Upper lobe of left lung (tissue), 4 donors: ENCODE data around the gene DPP10.

Experiments used
- CTCF ChIP-seq, 6 experiments: fragments of 450-650 bp in 4 of 6; fragments of 200-600 bp in 2 of 6; sonication (generic) in 2 of 6; IDR thresholded peaks; one replicate each; pipeline ENCODE4 v1.5.1; 2016 to 2019; ENCODE audit warnings: antibody characterized with exemption in 6 of 6
- EP300 ChIP-seq, 4 donors: sonication (generic); formaldehyde crosslinking; IDR thresholded peaks; one replicate each; pipeline ENCODE4 v1.5.1; 2017; ENCODE audit warnings: antibody characterized with exemption in 4 of 4, control low read depth in 2 of 4
- POLR2AphosphoS5 ChIP-seq, 2 donors: sonication (generic); formaldehyde crosslinking; IDR thresholded peaks; one replicate each; pipeline ENCODE4 v1.5.1; 2017; ENCODE audit warnings: antibody characterized with exemption in 2 of 2

- no peak for TF ChIP-seq CTCF (IDR thresholded peaks at IDR 0.05)
- TF ChIP-seq POLR2AphosphoS5 (IDR thresholded peaks at IDR 0.05), result no peak
- no peak for TF ChIP-seq EP300 (IDR thresholded peaks at IDR 0.05)
These were observed 629.1 kb downstream of the DPP10 start for GRCh38 chr2:115071534-115071933.
